ENCODE data around the gene MYO1D.
"Not testable (repeated sequence)": the region's sequence is repeated elsewhere in the genome, so short reads cannot be mapped to it uniquely, and the experiment has no call there.

The MYO1D gene

DNA sequence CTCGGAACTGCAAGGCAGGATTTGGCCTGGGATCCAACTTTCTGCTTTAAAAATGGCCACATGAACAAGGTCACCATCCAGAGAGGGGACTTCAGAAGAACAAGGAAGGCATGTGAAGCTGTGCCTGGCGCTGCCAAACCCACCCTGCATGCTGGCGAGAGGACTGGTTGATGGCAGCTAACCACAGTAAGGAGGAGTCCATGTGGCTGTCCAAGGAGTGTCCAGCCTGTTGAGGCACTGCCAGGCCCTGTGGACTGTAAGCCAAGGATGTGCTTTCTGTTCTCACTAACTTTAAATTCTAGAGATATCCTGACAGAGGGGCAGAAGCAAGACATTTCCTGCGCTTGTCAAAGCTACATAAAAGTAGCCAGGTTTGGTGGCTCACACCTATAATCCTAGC is 349.8 kb downstream of the MYO1D start:
- TF ChIP-seq, protein P1, sequence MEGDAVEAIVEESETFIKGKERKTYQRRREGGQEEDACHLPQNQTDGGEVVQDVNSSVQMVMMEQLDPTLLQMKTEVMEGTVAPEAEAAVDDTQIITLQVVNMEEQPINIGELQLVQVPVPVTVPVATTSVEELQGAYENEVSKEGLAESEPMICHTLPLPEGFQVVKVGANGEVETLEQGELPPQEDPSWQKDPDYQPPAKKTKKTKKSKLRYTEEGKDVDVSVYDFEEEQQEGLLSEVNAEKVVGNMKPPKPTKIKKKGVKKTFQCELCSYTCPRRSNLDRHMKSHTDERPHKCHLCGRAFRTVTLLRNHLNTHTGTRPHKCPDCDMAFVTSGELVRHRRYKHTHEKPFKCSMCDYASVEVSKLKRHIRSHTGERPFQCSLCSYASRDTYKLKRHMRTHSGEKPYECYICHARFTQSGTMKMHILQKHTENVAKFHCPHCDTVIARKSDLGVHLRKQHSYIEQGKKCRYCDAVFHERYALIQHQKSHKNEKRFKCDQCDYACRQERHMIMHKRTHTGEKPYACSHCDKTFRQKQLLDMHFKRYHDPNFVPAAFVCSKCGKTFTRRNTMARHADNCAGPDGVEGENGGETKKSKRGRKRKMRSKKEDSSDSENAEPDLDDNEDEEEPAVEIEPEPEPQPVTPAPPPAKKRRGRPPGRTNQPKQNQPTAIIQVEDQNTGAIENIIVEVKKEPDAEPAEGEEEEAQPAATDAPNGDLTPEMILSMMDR (IDR thresholded peaks at IDR 0.05; ENCODE audit: extremely low read depth, insufficient read depth, missing control alignments): no peak
- in situ Hi-C loops (cut with MboI; ENCODE audit: low pct_unique_long_range_greater_than_20kb, low sequenced_read_pairs, unreplicated experiment): no loop called here
- no peak for DNase-seq (ENCODE audit: low spot score)

GRCh38 chr17:32525122-32525521 is 351.8 kb downstream of the MYO1D start:
- TF ChIP-seq, protein P1 (IDR thresholded peaks at IDR 0.05; ENCODE audit: extremely low read depth, insufficient read depth, missing control alignments): no peak
- in situ Hi-C loops (cut with MboI; ENCODE audit: low pct_unique_long_range_greater_than_20kb, low sequenced_read_pairs, unreplicated experiment): no loop called here
- DNase-seq (ENCODE audit: low spot score): no peak

DNA sequence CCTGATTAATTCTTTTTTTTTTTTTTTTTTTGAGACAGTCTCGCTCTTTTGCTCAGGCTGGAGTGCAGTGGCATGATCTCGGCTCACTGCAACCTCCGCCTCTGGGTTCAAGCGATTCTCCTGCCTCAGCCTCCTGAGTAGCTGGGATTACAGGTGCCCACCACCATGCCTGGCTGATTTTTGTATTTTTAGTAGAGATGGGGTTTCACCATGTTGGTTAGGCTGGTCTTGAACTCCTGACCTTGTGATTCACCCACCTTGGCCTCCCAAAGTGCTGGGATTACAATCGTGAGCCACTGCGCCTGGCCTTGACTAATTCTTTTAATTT is 352.4 kb downstream of the MYO1D start:
- in situ Hi-C loops (cut with MboI; ENCODE audit: low pct_unique_long_range_greater_than_20kb, low sequenced_read_pairs, unreplicated experiment); DNase-seq (ENCODE audit: low spot score): not testable (repeated sequence)

DNA sequence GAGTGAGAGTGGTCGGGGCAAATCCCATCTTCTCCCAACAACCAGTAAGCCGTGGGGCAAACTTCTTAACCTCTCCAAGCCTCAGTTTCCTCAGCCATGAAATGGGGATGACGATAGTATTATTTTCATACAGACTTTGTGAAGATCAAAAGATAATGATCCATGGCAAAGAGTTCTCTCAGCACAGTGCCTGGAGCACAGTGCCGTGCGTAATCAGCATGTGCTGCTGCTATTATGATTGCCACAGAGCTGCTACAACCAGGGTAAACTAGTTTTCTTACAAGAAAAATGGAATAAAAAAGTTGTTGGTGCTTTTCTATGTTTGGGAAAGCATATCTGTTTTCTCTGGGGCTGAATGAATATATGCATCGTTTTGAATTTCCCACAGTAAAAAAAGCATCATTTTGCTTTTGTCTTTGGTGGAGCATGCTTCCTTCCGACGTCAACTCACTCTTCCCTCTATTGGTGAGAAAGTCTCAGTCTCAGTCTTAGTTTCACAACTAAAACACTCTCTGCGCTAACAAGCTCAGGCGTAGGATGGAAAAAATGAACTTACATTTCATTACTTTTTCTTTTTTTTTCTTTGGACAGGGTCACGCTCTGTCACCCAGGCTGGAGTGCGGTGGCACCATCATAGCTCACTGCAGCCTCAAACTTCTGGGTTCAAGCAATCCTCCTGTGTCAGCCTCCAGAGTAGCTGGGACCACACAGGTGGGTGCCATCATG is 352.9 kb downstream of the MYO1D start:
- DNase-seq (ENCODE audit: low spot score): peak; percentile 69
- in situ Hi-C loops (cut with MboI; ENCODE audit: low pct_unique_long_range_greater_than_20kb, low sequenced_read_pairs, unreplicated experiment): no loop called here
- TF ChIP-seq, protein P1 (IDR thresholded peaks at IDR 0.05; ENCODE audit: extremely low read depth, insufficient read depth, missing control alignments): no peak

DNA sequence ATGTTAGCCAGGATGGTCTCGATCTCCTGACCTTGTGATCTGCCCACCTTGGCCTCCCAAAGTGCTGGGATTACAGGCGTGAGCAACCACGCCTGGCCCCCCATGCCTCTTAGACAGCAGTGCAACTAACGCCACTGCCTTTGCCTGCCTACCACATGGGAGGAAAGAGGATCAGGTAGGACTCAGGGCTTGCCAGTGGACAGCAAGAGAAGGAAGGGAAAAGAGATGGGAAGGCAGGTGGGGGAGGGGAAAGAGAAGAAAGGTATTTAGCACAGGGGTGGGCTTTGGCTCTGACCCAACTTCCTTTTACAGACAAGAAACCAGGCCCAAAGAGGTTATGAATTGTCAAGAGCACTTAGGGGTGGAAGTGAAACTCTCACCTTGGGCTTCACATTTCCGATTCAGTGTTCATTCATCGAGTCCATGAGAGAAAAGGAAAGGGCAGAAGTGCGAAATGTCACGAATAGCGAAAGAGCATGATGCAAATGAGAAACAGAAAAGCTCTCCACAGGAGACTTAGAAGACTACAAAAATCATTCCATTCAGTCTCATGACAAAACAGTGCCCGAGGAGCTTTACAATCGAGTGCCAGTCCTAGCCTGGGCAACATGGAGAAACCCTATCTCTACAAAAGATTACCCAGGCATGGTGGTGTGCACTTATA is 353.8 kb downstream of the MYO1D start:
- TF ChIP-seq, protein P1 (IDR thresholded peaks at IDR 0.05; ENCODE audit: extremely low read depth, insufficient read depth, missing control alignments): no peak
- peak; percentile 73 for DNase-seq (ENCODE audit: low spot score)
- in situ Hi-C loops (cut with MboI; ENCODE audit: low pct_unique_long_range_greater_than_20kb, low sequenced_read_pairs, unreplicated experiment): no loop called here

- in situ Hi-C loops (cut with MboI; ENCODE audit: low pct_unique_long_range_greater_than_20kb, low sequenced_read_pairs, unreplicated experiment): no loop called here
- TF ChIP-seq, protein P1 (IDR thresholded peaks at IDR 0.05; ENCODE audit: extremely low read depth, insufficient read depth, missing control alignments): no peak
- DNase-seq (ENCODE audit: low spot score): no peak
These were observed 356.1 kb downstream of the MYO1D start for GRCh38 chr17:32520737-32521404.

Data from GM13977 (cell line).